Medulla oblongata (tissue), 1 donor: ENCODE measurements around the gene GDPD2.

ENCODE experiments used
- DNase-seq: peaks from one replicate; pipeline ENCODE4 v3.0.0-alpha.2; 2015; ENCODE audit errors: extremely low spot score

Gene GDPD2

DNA sequence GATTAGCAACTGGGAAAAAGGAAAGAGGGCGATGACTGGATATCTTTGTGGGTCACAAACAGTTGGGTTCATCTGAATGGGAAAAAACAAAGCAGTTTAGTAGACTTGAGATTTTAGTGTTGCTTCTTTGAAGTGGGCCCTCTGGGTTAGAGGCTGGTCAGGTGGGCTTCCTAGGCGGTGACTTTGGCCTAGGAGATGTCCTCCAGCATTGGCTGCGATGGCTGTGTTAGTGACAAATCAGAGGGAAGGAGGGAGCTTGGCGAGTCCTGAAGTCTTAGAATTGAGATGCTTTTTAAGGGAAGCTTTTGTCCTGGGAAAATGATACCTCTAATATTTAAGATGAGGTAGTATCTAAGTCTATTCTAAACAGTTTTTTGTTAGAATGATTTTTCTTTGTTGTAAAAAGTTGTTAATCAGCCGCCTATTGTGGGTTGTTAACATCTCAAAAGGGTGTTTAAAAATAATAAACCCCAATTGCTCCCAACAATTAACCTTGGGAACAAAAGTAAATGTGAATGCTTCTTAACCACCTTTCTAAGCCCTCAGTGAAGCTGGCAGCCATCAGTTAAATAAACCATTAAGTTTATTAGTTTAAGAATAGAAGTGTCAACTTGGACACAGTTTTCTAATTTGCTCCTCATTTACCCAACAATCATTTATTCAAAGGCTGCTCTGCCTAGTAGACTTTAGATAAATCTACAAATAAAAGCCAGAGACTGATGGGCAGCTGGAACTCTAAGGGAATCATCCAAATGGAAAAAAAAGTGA, 53.2 kb downstream of the GDPD2 start:
- no peak for DNase-seq

DNA sequence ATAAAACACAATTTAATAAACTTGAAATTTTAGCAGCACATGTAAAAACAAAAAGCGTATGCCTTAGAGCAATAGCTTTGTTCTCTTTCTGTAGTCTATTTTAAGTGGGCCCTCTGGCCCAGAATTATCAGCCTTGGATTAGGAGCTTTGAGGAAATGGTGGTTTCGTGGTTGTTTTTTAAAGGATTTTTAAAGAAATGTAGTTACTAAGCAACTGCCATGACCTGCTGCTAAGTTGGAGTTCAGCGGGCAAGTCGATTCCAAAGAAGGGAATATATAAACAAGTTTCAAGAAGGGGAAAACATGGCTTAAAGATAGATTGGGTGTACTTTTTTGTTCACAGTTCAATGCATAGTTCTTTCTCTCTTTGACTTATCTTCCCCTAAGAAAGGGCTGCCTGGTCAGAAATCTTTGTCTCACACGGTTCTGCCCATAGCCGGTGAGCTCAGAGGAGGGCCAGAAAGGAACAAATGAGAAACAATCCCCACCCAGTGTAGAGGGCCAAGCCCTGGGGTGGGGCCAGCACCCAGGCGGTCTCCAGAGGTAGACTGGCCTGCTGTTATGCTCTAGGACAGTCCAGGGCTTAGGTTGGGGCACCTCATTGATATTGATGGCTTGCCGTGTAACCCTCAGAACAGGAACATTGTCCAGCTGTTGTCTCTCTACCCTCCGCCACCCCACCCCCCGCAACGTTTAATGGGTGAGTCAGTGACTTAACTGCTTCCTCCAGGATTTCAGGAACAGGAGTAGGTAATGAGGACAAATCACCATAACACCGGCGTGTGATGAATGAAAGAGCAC, 54.0 kb downstream of the GDPD2 start:
- DNase-seq, result no peak

GRCh38 chrX:70477734-70478075, 54.6 kb downstream of the GDPD2 start:
- DNase-seq, result no peak

DNA sequence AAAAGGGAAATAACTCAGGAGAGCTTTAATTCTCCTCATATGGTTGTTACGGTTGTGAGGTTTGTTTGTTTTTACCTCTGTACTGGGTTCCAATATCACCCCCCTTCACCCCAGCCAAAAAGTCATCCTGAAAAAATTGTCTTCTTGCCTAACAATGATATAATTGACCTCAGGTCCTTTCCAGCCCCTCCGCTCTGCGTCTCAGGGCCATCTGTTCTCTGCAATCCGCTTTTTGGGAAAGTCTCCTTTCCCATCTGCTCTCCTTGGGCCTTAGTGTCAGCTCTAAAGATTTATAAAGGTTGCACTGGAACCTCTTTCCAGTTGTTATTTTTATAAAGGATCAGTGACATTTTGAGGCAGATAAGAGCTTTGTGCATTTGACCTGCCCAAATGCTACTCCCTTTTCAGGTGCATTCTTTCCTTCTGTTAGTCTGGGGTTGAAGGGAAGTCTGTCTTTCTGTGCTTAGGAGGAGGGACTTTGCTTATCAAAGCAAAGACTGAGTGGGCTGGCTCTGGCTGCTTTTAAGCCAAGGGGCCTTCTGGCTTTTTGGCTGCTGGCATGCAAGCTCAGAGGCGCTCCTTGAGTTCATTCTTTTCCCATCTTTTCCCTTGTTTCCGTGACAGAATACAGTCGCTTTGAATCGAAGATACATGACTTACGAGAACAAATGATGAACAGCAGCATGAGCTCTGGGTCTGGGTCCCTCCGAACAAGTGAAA, 55.6 kb downstream of the GDPD2 start:
- DNase-seq, result no peak

- no peak for DNase-seq
Measured at GRCh38 chrX:70479247-70479921, 56.3 kb downstream of the GDPD2 start.

GRCh38 chrX:70479922-70480659, 57.0 kb downstream of the GDPD2 start:
- DNase-seq, result no peak

GRCh38 chrX:70480660-70481018, 57.5 kb downstream of the GDPD2 start:
- no peak for DNase-seq

GRCh38 chrX:70481471-70482270, 58.6 kb downstream of the GDPD2 start:
- DNase-seq, result no peak

DNA sequence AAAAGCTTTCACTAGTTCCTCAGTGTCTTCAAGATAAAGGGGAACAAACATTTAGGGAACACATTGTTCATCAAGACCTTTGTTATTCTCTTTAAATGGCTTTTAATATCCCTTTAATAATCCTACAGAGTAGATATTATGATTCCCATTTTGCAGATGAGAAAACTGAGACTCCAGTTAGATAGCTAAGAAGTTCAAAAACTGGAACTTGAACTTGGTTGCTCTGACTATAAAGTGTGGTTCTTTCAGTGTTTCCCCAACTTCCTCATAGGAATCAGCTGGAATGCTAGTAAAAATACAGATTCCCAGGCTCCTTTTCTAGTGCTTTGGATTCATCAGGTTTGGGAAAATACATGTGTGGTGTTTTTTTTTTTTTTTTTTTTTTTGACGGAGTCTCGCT, 59.2 kb downstream of the GDPD2 start:
- DNase-seq, result no peak
